ENCODE data around the gene S100A16. TPM values are rescaled to one million over a fixed set of nuclear protein-coding genes. Genes with fewer than 3 reads are reported as not detected.
A peak's percentile ranks its signal among the peaks of the same experiment; 100 is the strongest.
"Not testable (repeated sequence)": the region's sequence is repeated elsewhere in the genome, so short reads cannot be mapped to it uniquely, and the experiment has no call there.

S100A16 gene
- polyA plus RNA-seq, 2 of the 4 experiments (the other 2 are of a cell fraction): 270 to 298 TPM

DNA sequence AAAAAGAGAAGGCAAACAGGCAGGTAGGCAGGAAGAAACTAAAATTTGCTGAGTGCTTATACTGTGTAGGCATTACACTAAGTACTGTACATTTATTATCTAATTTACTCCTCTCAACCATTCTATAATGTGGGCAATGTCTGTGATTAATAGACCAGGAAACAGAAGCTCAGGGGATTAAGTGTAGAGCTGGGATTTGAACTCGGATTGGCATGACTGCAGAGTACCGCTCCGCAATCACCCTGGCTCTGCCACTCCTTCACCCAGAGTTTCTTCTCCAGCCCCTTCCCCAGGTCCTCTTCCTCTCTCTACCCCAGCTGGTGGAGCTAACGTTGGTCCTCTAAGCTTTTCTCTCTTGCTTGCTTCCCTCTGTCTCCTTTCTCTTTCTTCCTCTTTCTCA, 35.8 kb downstream of the S100A16 start:
- ChIA-PET CTCF (interaction anchor here (0.6 to 4.3 kb wide), 15 partner anchors 8 to 410 kb away, joined by 3 to 29 read pairs (median 4); partner anchors contain the start of genes RAB13, S100A1, S100A13 and S100A6), POLR2A (interaction anchor here (0.8 to 1.3 kb wide), 3 partner anchors 57 to 413 kb away, joined by 3 to 6 read pairs (median 5); partner anchors contain the start of gene CHTOP)
- Histone ChIP-seq H3K4me2 (peak overlapping the region; percentile 48), H3K27ac (peak overlapping the region in 1 of 2 experiments; percentile 69; a peak in 2 of 6 replicates), H3K9me3 (no peaks in the 10 kb centered on the region), H3K4me1 (peaks cover 27% of the 10 kb centered on the region), H3K4me3 (no peak overlapping the region)
- ATAC-seq (no peak), DNase-seq (ENCODE audit: low read depth in 1 of 2, low spot score in 1 of 2) (no peak), FAIRE-seq (no peak)
- TF ChIP-seq CHD2 (IDR thresholded peaks at IDR 0.05; ENCODE audit: low read length, partially characterized antibody) (no peak), SREBF2 (IDR thresholded peaks at IDR 0.05) (no peak)
- WGBS (ENCODE audit: missing lambda C conversion rate): 65% methylated on average over 4 of the region's 4 CpGs

DNA sequence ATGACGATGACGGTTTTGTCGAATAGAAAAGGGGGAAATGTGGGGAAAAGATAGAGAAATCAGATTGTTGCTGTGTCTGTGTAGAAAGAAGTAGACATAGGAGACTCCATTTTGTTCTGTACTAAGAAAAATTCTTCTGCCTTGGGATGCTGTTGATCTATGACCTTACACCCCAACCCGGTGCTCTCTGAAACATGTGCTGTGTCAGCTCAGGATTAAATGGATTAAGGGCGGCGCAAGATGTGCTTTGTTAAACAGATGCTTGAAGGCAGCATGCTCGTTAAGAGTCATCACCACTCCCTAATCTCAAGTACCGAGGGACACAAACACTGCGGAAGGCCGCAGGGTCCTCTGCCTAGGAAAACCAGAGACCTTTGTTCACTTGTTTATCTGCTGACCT, 37.4 kb downstream of the S100A16 start:
- H3K4me2 ChIP-seq; H3K9me3 ChIP-seq; POLR2A ChIA-PET; H3K4me3 ChIP-seq; H3K27ac ChIP-seq; DNase-seq (ENCODE audit: low read depth in 1 of 2, low spot score in 1 of 2); ATAC-seq; FAIRE-seq: not testable (repeated sequence)
- WGBS (ENCODE audit: missing lambda C conversion rate): 88% methylated on average over 10 of the region's 10 CpGs
- CTCF ChIA-PET: interaction anchor here (0.8 to 4.3 kb wide), 7 partner anchors 15 to 103 kb away, joined by 3 to 29 read pairs (median 4); partner anchors contain the start of genes ILF2, NPR1, S100A1 and S100A13
- H3K4me1 ChIP-seq: peaks cover 27% of the 10 kb centered on the region

GRCh38 chr1:153575081-153575491, 37.9 kb downstream of the S100A16 start:
- H3K27ac ChIP-seq; H3K9me3 ChIP-seq; H3K4me2 ChIP-seq; POLR2A ChIA-PET; DNase-seq (ENCODE audit: low read depth in 1 of 2, low spot score in 1 of 2); H3K4me3 ChIP-seq; ATAC-seq; FAIRE-seq: not testable (repeated sequence)
- WGBS (ENCODE audit: missing lambda C conversion rate): 90% methylated on average over 5 of the region's 35 CpGs
- CTCF ChIA-PET: interaction anchor here (3.2 to 4.3 kb wide), 2 partner anchors 41 to 52 kb away, joined by 28 to 29 read pairs; partner anchors contain the start of genes S100A1, S100A13 and S100A6
- peaks cover 27% of the 10 kb centered on the region for H3K4me1 ChIP-seq

GRCh38 chr1:153573351-153573750, 39.6 kb downstream of the S100A16 start:
- FAIRE-seq (no peak), DNase-seq (ENCODE audit: low read depth in 1 of 2, low spot score in 1 of 2) (no peak), ATAC-seq (no peak)
- ChIA-PET CTCF (interaction anchor here (0.6 to 7.5 kb wide), 38 partner anchors 8 to 413 kb away, joined by 3 to 471 read pairs (median 11); partner anchors contain the start of genes CHTOP, PGLYRP4, RAB13 and S100A1), POLR2A (interaction anchor here (1.4 to 3.4 kb wide), 5 partner anchors 38 to 99 kb away, joined by 6 to 24 read pairs (median 12); partner anchors contain the start of genes CHTOP, S100A13 and S100A6)
- Histone ChIP-seq H3K27ac (no peak overlapping the region), H3K4me2 (no peak overlapping the region), H3K4me3 (no peak overlapping the region), H3K4me1 (peaks cover 27% of the 10 kb centered on the region), H3K9me3 (no peaks in the 10 kb centered on the region)
- WGBS (ENCODE audit: missing lambda C conversion rate): 75% methylated on average over 3 of the region's 3 CpGs
- TF ChIP-seq TFCP2L1 (CRISPR knock-in tag; IDR thresholded peaks at IDR 0.05) (no peak), CBX2 (IDR thresholded peaks at IDR 0.05; ENCODE audit: borderline replicate concordance, low read depth) (no peak), HDAC2 (IDR thresholded peaks at IDR 0.05) (no peak), MAFK (IDR thresholded peaks at IDR 0.05; ENCODE audit: partially characterized antibody) (no peak), POLR2A (IDR thresholded peaks at IDR 0.05; ENCODE audit: low read length) (no peak), JUNB (IDR thresholded peaks at IDR 0.05) (no peak), RNF2 (IDR thresholded peaks at IDR 0.05; ENCODE audit: borderline replicate concordance, low read depth) (no peak), SREBF2 (IDR thresholded peaks at IDR 0.05) (no peak), RCOR1 (IDR thresholded peaks at IDR 0.05; ENCODE audit: low read depth, low read length) (no peak), KDM5A (IDR thresholded peaks at IDR 0.05) (no peak), MYC (IDR thresholded peaks at IDR 0.05; ENCODE audit: borderline replicate concordance, low read length) (no peak), FOXS1 (CRISPR knock-in tag; IDR thresholded peaks at IDR 0.05) (no peak), ATOH8 (CRISPR knock-in tag; IDR thresholded peaks at IDR 0.05; ENCODE audit: low read depth) (no peak)
- TF ChIP-seq, protein P1, sequence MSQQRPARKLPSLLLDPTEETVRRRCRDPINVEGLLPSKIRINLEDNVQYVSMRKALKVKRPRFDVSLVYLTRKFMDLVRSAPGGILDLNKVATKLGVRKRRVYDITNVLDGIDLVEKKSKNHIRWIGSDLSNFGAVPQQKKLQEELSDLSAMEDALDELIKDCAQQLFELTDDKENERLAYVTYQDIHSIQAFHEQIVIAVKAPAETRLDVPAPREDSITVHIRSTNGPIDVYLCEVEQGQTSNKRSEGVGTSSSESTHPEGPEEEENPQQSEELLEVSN (IDR thresholded peaks at IDR 0.05; ENCODE audit: borderline replicate concordance, low read depth): no peak
- TF ChIP-seq, protein P2, sequence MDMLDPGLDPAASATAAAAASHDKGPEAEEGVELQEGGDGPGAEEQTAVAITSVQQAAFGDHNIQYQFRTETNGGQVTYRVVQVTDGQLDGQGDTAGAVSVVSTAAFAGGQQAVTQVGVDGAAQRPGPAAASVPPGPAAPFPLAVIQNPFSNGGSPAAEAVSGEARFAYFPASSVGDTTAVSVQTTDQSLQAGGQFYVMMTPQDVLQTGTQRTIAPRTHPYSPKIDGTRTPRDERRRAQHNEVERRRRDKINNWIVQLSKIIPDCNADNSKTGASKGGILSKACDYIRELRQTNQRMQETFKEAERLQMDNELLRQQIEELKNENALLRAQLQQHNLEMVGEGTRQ (IDR thresholded peaks at IDR 0.05): no peak
- TF ChIP-seq, protein P3, sequence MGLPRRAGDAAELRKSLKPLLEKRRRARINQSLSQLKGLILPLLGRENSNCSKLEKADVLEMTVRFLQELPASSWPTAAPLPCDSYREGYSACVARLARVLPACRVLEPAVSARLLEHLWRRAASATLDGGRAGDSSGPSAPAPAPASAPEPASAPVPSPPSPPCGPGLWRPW (IDR thresholded peaks at IDR 0.05): no peak
- TF ChIP-seq, protein P4, sequence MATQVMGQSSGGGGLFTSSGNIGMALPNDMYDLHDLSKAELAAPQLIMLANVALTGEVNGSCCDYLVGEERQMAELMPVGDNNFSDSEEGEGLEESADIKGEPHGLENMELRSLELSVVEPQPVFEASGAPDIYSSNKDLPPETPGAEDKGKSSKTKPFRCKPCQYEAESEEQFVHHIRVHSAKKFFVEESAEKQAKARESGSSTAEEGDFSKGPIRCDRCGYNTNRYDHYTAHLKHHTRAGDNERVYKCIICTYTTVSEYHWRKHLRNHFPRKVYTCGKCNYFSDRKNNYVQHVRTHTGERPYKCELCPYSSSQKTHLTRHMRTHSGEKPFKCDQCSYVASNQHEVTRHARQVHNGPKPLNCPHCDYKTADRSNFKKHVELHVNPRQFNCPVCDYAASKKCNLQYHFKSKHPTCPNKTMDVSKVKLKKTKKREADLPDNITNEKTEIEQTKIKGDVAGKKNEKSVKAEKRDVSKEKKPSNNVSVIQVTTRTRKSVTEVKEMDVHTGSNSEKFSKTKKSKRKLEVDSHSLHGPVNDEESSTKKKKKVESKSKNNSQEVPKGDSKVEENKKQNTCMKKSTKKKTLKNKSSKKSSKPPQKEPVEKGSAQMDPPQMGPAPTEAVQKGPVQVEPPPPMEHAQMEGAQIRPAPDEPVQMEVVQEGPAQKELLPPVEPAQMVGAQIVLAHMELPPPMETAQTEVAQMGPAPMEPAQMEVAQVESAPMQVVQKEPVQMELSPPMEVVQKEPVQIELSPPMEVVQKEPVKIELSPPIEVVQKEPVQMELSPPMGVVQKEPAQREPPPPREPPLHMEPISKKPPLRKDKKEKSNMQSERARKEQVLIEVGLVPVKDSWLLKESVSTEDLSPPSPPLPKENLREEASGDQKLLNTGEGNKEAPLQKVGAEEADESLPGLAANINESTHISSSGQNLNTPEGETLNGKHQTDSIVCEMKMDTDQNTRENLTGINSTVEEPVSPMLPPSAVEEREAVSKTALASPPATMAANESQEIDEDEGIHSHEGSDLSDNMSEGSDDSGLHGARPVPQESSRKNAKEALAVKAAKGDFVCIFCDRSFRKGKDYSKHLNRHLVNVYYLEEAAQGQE (IDR thresholded peaks at IDR 0.05): no peak
- TF ChIP-seq, protein P5, sequence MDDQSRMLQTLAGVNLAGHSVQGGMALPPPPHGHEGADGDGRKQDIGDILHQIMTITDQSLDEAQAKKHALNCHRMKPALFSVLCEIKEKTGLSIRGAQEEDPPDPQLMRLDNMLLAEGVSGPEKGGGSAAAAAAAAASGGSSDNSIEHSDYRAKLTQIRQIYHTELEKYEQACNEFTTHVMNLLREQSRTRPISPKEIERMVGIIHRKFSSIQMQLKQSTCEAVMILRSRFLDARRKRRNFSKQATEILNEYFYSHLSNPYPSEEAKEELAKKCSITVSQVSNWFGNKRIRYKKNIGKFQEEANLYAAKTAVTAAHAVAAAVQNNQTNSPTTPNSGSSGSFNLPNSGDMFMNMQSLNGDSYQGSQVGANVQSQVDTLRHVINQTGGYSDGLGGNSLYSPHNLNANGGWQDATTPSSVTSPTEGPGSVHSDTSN (IDR thresholded peaks at IDR 0.05): no peak
- TF ChIP-seq, protein P6, sequence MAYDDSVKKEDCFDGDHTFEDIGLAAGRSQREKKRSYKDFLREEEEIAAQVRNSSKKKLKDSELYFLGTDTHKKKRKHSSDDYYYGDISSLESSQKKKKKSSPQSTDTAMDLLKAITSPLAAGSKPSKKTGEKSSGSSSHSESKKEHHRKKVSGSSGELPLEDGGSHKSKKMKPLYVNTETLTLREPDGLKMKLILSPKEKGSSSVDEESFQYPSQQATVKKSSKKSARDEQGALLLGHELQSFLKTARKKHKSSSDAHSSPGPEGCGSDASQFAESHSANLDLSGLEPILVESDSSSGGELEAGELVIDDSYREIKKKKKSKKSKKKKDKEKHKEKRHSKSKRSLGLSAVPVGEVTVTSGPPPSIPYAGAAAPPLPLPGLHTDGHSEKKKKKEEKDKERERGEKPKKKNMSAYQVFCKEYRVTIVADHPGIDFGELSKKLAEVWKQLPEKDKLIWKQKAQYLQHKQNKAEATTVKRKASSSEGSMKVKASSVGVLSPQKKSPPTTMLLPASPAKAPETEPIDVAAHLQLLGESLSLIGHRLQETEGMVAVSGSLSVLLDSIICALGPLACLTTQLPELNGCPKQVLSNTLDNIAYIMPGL (CRISPR knock-in tag; IDR thresholded peaks at IDR 0.05; ENCODE audit: borderline replicate concordance): no peak

Data from A549 (cell line).